Astrocyte of the spinal cord (primary cell): Measurements from ENCODE around the gene TXNDC8.

Experiments used
- DNase-seq: peaks from one replicate; pipeline ENCODE4 v3.0.0; 2011; ENCODE audit warnings: low read depth, low spot score
- H3K4me3 ChIP-seq: 2 replicates; pipeline ENCODE4 v1.5.1; 2011; ENCODE audit warnings: low read depth, mild to moderate bottlenecking, low read length, moderate library complexity
- in situ Hi-C: cut with HindIII; loops from 2 replicates; pipeline ENCODE4 v1.10.0; 2017; ENCODE audit warnings: low sequenced_read_pairs
- TF ChIP-seq, protein P1 (sequence below): IDR thresholded peaks from 2 replicates; pipeline ENCODE4 v1.5.1; 2012; ENCODE audit warnings: low read depth, mild to moderate bottlenecking, low read length, inconsistent platforms

The TXNDC8 gene

GRCh38 chr9:110343551-110343950, 5.9 kb upstream of the TXNDC8 start:
- no peak overlapping the region for H3K4me3 ChIP-seq
- no peak for DNase-seq
- in situ Hi-C loops: no loop called here
- TF ChIP-seq, protein P1, sequence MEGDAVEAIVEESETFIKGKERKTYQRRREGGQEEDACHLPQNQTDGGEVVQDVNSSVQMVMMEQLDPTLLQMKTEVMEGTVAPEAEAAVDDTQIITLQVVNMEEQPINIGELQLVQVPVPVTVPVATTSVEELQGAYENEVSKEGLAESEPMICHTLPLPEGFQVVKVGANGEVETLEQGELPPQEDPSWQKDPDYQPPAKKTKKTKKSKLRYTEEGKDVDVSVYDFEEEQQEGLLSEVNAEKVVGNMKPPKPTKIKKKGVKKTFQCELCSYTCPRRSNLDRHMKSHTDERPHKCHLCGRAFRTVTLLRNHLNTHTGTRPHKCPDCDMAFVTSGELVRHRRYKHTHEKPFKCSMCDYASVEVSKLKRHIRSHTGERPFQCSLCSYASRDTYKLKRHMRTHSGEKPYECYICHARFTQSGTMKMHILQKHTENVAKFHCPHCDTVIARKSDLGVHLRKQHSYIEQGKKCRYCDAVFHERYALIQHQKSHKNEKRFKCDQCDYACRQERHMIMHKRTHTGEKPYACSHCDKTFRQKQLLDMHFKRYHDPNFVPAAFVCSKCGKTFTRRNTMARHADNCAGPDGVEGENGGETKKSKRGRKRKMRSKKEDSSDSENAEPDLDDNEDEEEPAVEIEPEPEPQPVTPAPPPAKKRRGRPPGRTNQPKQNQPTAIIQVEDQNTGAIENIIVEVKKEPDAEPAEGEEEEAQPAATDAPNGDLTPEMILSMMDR: no peak

DNA sequence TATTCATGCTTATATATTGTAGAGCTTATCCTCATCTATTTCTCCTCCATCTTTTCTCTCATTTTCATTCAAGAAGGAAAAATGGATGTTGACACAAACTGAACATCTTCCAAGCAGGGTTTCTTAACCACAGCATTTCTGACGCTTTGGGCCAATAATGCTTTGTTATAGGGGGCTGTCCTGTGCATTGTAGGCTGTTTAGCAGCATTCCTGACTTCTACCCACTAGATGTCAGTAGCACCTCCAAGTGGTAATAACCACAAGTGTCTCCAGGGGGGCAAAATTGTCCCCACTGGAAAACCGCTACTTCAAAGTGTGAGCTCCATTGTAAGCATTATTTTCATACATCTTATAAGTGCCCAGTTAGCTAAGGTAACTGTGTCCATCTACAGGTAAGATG, 2.6 kb upstream of the TXNDC8 start:
- in situ Hi-C loops: no loop called here
- DNase-seq: no peak
- TF ChIP-seq, protein P1: peak; percentile 55
- H3K4me3 ChIP-seq: no peak overlapping the region

- TF ChIP-seq, protein P1: no peak
- DNase-seq: peak; percentile 11
- in situ Hi-C loops: no loop called here
- no peak overlapping the region for H3K4me3 ChIP-seq
Observed at GRCh38 chr9:110338143-110338542, 480 bp upstream of the TXNDC8 start.

GRCh38 chr9:110336363-110336762, 1.3 kb downstream of the TXNDC8 start:
- in situ Hi-C loops: no loop called here
- H3K4me3 ChIP-seq: no peak overlapping the region
- no peak for DNase-seq
- TF ChIP-seq, protein P1: no peak

GRCh38 chr9:110334871-110335270, 2.8 kb downstream of the TXNDC8 start:
- in situ Hi-C loops: no loop called here
- TF ChIP-seq, protein P1: no peak
- H3K4me3 ChIP-seq: no peak overlapping the region
- DNase-seq: no peak

DNA sequence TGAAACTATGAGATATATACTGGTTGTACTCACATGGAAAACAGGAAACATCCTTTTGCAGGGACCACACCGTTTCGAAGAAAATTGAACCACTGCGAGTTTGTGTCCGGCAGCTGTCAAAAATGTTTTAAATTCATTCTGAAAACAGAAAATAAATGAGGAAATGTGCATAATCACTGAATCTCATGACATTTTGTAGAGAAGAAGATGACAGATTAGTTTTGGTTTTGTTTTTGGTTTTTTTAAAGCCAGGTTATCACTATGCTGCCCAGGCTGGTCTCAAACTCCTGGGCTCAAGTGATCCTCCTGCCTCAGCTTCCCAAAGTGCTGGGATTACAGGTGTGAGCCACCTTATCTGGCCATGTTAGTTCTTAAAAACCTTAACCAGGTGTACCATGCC, 3.5 kb downstream of the TXNDC8 start:
- in situ Hi-C loops: no loop called here
- H3K4me3 ChIP-seq: no peak overlapping the region
- TF ChIP-seq, protein P1: no peak
- no peak for DNase-seq

- H3K4me3 ChIP-seq: no peak overlapping the region
- TF ChIP-seq, protein P1: no peak
- in situ Hi-C loops: no loop called here
- no peak for DNase-seq
Observed at GRCh38 chr9:110332766-110333165, 4.9 kb downstream of the TXNDC8 start.
